HCT116 (cell line): ENCODE results near the gene NDRG3. TPM values are rescaled to one million over a fixed set of nuclear protein-coding genes. Genes with fewer than 3 reads are reported as not detected.

Experiments
- ATAC-seq: fragments of 200-7000 bp; cut with Tn5 transposase; 2 replicates; pipeline ENCODE4 v1.9.1; 2020; ENCODE audit warnings: mild to moderate bottlenecking, moderate library complexity
- BruUV-seq: library from RNA; stranded (reverse); fragments of 400-500 nt; replicated peaks from 2 replicates; lab custom pipeline; 2021; lab: Mats Ljungman, UMichigan
- CTCF ChIA-PET: fragments of 300-600 bp; sonication (Branson Sonifier 250); formaldehyde crosslinking; loops from one replicate; lab custom pipeline; 2021; ENCODE audit warnings: antibody characterized with exemption; lab: Charles Lee
- POLR2A ChIA-PET: fragments of 300-600, 350-600 bp; sonication (Branson Sonifier 250); formaldehyde crosslinking; loops from one replicate; lab custom pipeline; 2021; ENCODE audit warnings: antibody characterized with exemption; lab: Charles Lee
- RAD21 ChIA-PET, 2 experiments: fragments of 300-600 bp; sonication (Branson Sonifier 250); formaldehyde crosslinking; loops; one replicate each; lab custom pipeline; 2023; ENCODE audit warnings: low total read pairs in 2 of 2; ENCODE audit not compliant: uncharacterized antibody in 2 of 2, unreplicated experiment in 2 of 2, low non-redundant PET in 1 of 2; lab: Charles Lee
- DNase-seq: peaks from one replicate; pipeline ENCODE4 v3.0.0-alpha.2; 2010; ENCODE audit warnings: low read depth, low spot score
- H2AFZ ChIP-seq: fragments of 200-600 bp; shearing (Covaris generic), sonication (generic); 2 replicates; pipeline ENCODE4 v1.6.1; 2017; ENCODE audit warnings: low read depth, mixed run types, mixed read lengths, antibody characterized with exemption, low read length; ENCODE audit not compliant: poor library complexity, severe bottlenecking
- H3K27ac ChIP-seq: 2 replicates; pipeline ENCODE4 v1.5.1; 2012; ENCODE audit warnings: low read depth, low read length
- H3K27me3 ChIP-seq: fragments of 200-600 bp; sonication (generic); 2 replicates; pipeline ENCODE4 v1.6.1; 2016; ENCODE audit warnings: mixed run types, low read length, mixed read lengths; ENCODE audit not compliant: insufficient read depth
- H3K36me3 ChIP-seq, 2 experiments: fragments of 200-500 bp in 1 of 2; fragments of 200-600 bp in 1 of 2; sonication (Bioruptor generic) in 1 of 2; sonication (generic) in 1 of 2; 2 replicates each; pipeline versions ENCODE4 v1.5.1 to v1.6.1; 2014 to 2016; ENCODE audit warnings: low read length in 2 of 2, inconsistent platforms in 1 of 2, mixed read lengths in 1 of 2, mixed run types in 1 of 2; ENCODE audit not compliant: insufficient read depth in 2 of 2, control insufficient read depth in 1 of 2
- H3K4me1 ChIP-seq, 2 experiments: fragments of 200-600 bp in 1 of 2; sonication (generic) in 1 of 2; 2 replicates each; pipeline versions ENCODE4 v1.5.1 to v1.6.1; 2012 to 2017; ENCODE audit warnings: low read length in 2 of 2, inconsistent platforms in 1 of 2, mild to moderate bottlenecking in 1 of 2, mixed read lengths in 1 of 2, mixed run types in 1 of 2, moderate library complexity in 1 of 2; ENCODE audit not compliant: insufficient read depth in 2 of 2, control insufficient read depth in 1 of 2
- H3K4me2 ChIP-seq: fragments of 200-600 bp; sonication (generic); 2 replicates; pipeline ENCODE4 v1.6.1; 2017; ENCODE audit warnings: mixed run types, low read length, mixed read lengths
- H3K4me3 ChIP-seq, 2 experiments: fragments of 200-600 bp in 1 of 2; sonication (generic) in 1 of 2; replicated peaks in 1 of 2; 2 replicates each; pipeline ENCODE4 v1.5.1; 2011 to 2016; ENCODE audit warnings: low read length in 2 of 2, control low read depth in 1 of 2, low read depth in 1 of 2, mild to moderate bottlenecking in 1 of 2, mixed read lengths in 1 of 2, mixed run types in 1 of 2
- H3K79me2 ChIP-seq: fragments of 200-600 bp; sonication (generic); 2 replicates; pipeline ENCODE4 v1.6.1; 2017; ENCODE audit warnings: mild to moderate bottlenecking, mixed run types, low read length, moderate library complexity, mixed read lengths; ENCODE audit not compliant: insufficient read depth
- H3K9ac ChIP-seq: fragments of 200-600 bp; sonication (generic); 2 replicates; pipeline ENCODE4 v1.6.1; 2016; ENCODE audit warnings: low read length, mixed read lengths
- H3K9me2 ChIP-seq: fragments of 200-600 bp; sonication (generic), shearing (Covaris generic); 2 replicates; pipeline ENCODE4 v1.6.1; 2017; ENCODE audit warnings: mixed run types, mild to moderate bottlenecking, moderate library complexity; ENCODE audit not compliant: insufficient read depth
- H3K9me3 ChIP-seq, 2 experiments: fragments of 200-500 bp in 1 of 2; fragments of 200-600 bp in 1 of 2; sonication (Bioruptor generic) in 1 of 2; sonication (generic) in 1 of 2; 2 replicates each; pipeline ENCODE4 v1.6.1; 2014 to 2017; ENCODE audit warnings: low read length in 2 of 2, mixed read lengths in 2 of 2, inconsistent platforms in 1 of 2, low read depth in 1 of 2, mild to moderate bottlenecking in 1 of 2, mixed run types in 1 of 2, moderate library complexity in 1 of 2; ENCODE audit not compliant: control insufficient read depth in 1 of 2, insufficient read depth in 1 of 2
- H4K20me1 ChIP-seq: fragments of 200-600 bp; sonication (generic), shearing (Covaris generic); 2 replicates; pipeline ENCODE4 v1.6.1; 2017; ENCODE audit warnings: mixed run types, mild to moderate bottlenecking, moderate library complexity; ENCODE audit not compliant: insufficient read depth
- ELF1 ChIP-seq: IDR thresholded peaks from 2 replicates; pipeline ENCODE4 v1.6.1; 2012; ENCODE audit warnings: low read depth, borderline replicate concordance
- EZH2phosphoT487 ChIP-seq: fragments of 200-600 bp; IDR thresholded peaks from 2 replicates; pipeline ENCODE4 v1.6.1; 2018; ENCODE audit warnings: antibody characterized with exemption, borderline replicate concordance
- FOSL1 ChIP-seq: IDR thresholded peaks from 2 replicates; pipeline ENCODE4 v1.6.1; 2012; ENCODE audit warnings: low read depth
- POLR2AphosphoS5 ChIP-seq: IDR thresholded peaks from 2 replicates; pipeline ENCODE4 v1.6.1; 2011; ENCODE audit warnings: mild to moderate bottlenecking, low read depth, low read length, moderate library complexity
- SIN3A ChIP-seq: IDR thresholded peaks from 2 replicates; pipeline ENCODE4 v1.6.1; 2012; ENCODE audit warnings: low read depth
- TCF7L2 ChIP-seq: IDR thresholded peaks from 2 replicates; pipeline ENCODE4 v1.7.0; 2011; ENCODE audit warnings: borderline replicate concordance, inconsistent platforms; ENCODE audit not compliant: insufficient read depth, insufficient read length; ENCODE audit errors: extremely low read depth
- YY1 ChIP-seq: IDR thresholded peaks from 2 replicates; pipeline ENCODE4 v1.6.1; 2011; ENCODE audit warnings: low read length, low read depth, moderate library complexity, mild to moderate bottlenecking; ENCODE audit not compliant: insufficient replicate concordance; ENCODE audit errors: extremely low read depth
- ZFX ChIP-seq: fragments of 450-650 bp; IDR thresholded peaks from 2 replicates; pipeline ENCODE4 v1.6.1; 2017
- intact Hi-C: fragments of 100-400 bp; cut with micrococcal nuclease; formaldehyde crosslinking; loops from 2 replicates; pipeline ENCODE4 v1.10.0; 2022
- total RNA-seq: library from RNA; stranded (reverse); gene quantifications from one replicate; pipeline ENCODE4 v1.2.1, GENCODE V29; 2021; ENCODE audit not compliant: unreplicated experiment
- TF ChIP-seq, protein P1 (sequence below): IDR thresholded peaks from 2 replicates; pipeline ENCODE4 v1.6.1; 2012
- TF ChIP-seq, protein P2 (sequence below): IDR thresholded peaks from 2 replicates; pipeline ENCODE4 v1.6.1; 2011; ENCODE audit warnings: mild to moderate bottlenecking, low read length, moderate library complexity; ENCODE audit not compliant: insufficient replicate concordance; ENCODE audit errors: extremely low read depth
- TF ChIP-seq, protein P3 (sequence below): IDR thresholded peaks from 2 replicates; pipeline ENCODE4 v1.6.1; 2012
- TF ChIP-seq, protein P4 (sequence below), 3 experiments: fragments of 200-600 bp in 1 of 3; sonication (generic) in 1 of 3; IDR thresholded peaks in 2 of 3; conservative IDR thresholded peaks in 1 of 3; 2 replicates each; pipeline ENCODE4 v1.5.1; 2012 to 2017; ENCODE audit warnings: low read depth in 2 of 3, low read length in 2 of 3, antibody characterized with exemption in 1 of 3, borderline replicate concordance in 1 of 3, control low read depth in 1 of 3, mild to moderate bottlenecking in 1 of 3, mixed read lengths in 1 of 3, mixed run types in 1 of 3, moderate library complexity in 1 of 3; ENCODE audit not compliant: insufficient read depth in 1 of 3

The NDRG3 gene
- total RNA-seq, 1 experiment from 2014 or later, result 29.3 TPM

DNA sequence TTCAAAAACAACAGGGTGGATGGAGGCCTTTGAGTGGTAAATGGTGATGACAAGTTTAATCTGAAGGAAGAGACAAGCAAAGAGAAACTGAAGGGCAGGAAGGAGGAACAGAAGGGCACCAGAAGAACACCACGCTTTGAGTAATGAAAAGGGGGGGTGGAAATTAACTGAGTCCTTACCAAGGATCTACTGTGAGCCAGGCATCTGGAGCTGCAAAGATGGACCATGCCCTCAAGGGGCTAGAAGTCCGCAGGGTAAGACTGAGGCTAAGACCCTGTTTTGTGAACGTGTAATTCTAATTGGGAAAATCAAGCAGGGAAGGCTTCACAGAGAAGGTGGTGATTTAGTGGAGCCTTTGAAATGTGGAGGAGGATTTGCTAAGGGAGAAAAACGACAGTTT is 1.6 kb downstream of the NDRG3 start:
- H3K36me3 ChIP-seq, result no peaks in the 10 kb centered on the region
- H2AFZ ChIP-seq, result no peak overlapping the region
- ChIA-PET RAD21 (no interaction called here), CTCF (interaction anchor here (1.0 kb wide), 1 partner anchor 29 kb away, joined by 3 read pairs; the partner anchor contains the start of gene DSN1), POLR2A (no interaction called here)
- no peak overlapping the region for H3K4me3 ChIP-seq
- no peak overlapping the region for H3K27ac ChIP-seq
- DNase-seq (no peak), ATAC-seq (no peak)
- TSS peak; percentile 65 for BruUV-seq
- H3K9me3 ChIP-seq, result no peaks in the 10 kb centered on the region
- TF ChIP-seq YY1 (no peak), TCF7L2 (no peak), ELF1 (no peak), POLR2AphosphoS5 (no peak), SIN3A (no peak), ZFX (no peak), FOSL1 (no peak), EZH2phosphoT487 (no peak)
- TF ChIP-seq, protein P1, sequence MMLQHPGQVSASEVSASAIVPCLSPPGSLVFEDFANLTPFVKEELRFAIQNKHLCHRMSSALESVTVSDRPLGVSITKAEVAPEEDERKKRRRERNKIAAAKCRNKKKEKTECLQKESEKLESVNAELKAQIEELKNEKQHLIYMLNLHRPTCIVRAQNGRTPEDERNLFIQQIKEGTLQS, result no peak
- TF ChIP-seq, protein P2, sequence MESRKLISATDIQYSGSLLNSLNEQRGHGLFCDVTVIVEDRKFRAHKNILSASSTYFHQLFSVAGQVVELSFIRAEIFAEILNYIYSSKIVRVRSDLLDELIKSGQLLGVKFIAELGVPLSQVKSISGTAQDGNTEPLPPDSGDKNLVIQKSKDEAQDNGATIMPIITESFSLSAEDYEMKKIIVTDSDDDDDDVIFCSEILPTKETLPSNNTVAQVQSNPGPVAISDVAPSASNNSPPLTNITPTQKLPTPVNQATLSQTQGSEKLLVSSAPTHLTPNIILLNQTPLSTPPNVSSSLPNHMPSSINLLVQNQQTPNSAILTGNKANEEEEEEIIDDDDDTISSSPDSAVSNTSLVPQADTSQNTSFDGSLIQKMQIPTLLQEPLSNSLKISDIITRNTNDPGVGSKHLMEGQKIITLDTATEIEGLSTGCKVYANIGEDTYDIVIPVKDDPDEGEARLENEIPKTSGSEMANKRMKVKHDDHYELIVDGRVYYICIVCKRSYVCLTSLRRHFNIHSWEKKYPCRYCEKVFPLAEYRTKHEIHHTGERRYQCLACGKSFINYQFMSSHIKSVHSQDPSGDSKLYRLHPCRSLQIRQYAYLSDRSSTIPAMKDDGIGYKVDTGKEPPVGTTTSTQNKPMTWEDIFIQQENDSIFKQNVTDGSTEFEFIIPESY, result no peak
- TF ChIP-seq, protein P3, sequence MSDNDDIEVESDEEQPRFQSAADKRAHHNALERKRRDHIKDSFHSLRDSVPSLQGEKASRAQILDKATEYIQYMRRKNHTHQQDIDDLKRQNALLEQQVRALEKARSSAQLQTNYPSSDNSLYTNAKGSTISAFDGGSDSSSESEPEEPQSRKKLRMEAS, result no peak
- TF ChIP-seq, protein P4, sequence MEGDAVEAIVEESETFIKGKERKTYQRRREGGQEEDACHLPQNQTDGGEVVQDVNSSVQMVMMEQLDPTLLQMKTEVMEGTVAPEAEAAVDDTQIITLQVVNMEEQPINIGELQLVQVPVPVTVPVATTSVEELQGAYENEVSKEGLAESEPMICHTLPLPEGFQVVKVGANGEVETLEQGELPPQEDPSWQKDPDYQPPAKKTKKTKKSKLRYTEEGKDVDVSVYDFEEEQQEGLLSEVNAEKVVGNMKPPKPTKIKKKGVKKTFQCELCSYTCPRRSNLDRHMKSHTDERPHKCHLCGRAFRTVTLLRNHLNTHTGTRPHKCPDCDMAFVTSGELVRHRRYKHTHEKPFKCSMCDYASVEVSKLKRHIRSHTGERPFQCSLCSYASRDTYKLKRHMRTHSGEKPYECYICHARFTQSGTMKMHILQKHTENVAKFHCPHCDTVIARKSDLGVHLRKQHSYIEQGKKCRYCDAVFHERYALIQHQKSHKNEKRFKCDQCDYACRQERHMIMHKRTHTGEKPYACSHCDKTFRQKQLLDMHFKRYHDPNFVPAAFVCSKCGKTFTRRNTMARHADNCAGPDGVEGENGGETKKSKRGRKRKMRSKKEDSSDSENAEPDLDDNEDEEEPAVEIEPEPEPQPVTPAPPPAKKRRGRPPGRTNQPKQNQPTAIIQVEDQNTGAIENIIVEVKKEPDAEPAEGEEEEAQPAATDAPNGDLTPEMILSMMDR (IDR thresholded peaks at IDR 0.05 in 2 of 3, conservative IDR thresholded peaks at IDR 0.05 in 1 of 3; ENCODE audit: borderline replicate concordance in 1 of 3, insufficient read depth in 1 of 3, low read depth in 2 of 3, low read length in 2 of 3), result no peak
- no peak overlapping the region for H3K9ac ChIP-seq
- H3K4me1 ChIP-seq, result peaks cover 2 to 19% of the 10 kb centered on the region in 2 experiments; a peak in 3 of 4 replicates
- H3K27me3 ChIP-seq, result no peaks in the 10 kb centered on the region
- intact Hi-C loops, result no loop called here
- H3K9me2 ChIP-seq, result no peaks in the 10 kb centered on the region
- no peaks in the 10 kb centered on the region for H4K20me1 ChIP-seq
- H3K79me2 ChIP-seq, result peaks cover 4% of the 10 kb centered on the region; the same call in 1 of the 2 replicates
- peak overlapping the region; percentile 95 for H3K4me2 ChIP-seq
